Liver (tissue), 9 donors: Measurements from ENCODE around the gene NDOR1. TPM values are rescaled to one million over a fixed set of nuclear protein-coding genes. Genes with fewer than 3 reads are reported as not detected.

Source experiments
- DNase-seq: peaks from one replicate; pipeline ENCODE4 v3.0.0-alpha.2; 2017; ENCODE audit warnings: low spot score
- H3K27ac ChIP-seq, 2 donors: one replicate each; pipeline ENCODE4 v1.7.0; 2013; ENCODE audit warnings: inconsistent platforms in 2 of 2, low read length in 2 of 2, control low read depth in 1 of 2, low read depth in 1 of 2, mild to moderate bottlenecking in 1 of 2
- H3K27me3 ChIP-seq, 4 donors: one replicate each; pipeline versions ENCODE4 v1.6.1 to v1.7.0; 2013; ENCODE audit warnings: low read length in 3 of 4, inconsistent platforms in 1 of 4, mild to moderate bottlenecking in 1 of 4, moderate library complexity in 1 of 4; ENCODE audit not compliant: control insufficient read depth in 4 of 4, insufficient read depth in 4 of 4
- H3K36me3 ChIP-seq, 4 donors: one replicate each; pipeline versions ENCODE4 v1.6.1 to v1.7.0; 2013; ENCODE audit warnings: low read length in 3 of 4, mild to moderate bottlenecking in 3 of 4, low read depth in 1 of 4, moderate library complexity in 1 of 4; ENCODE audit not compliant: control insufficient read depth in 4 of 4, insufficient read depth in 3 of 4
- H3K4me1 ChIP-seq, 4 donors: one replicate each; pipeline versions ENCODE4 v1.6.1 to v1.7.0; 2013; ENCODE audit warnings: low read length in 3 of 4, mild to moderate bottlenecking in 3 of 4, moderate library complexity in 1 of 4; ENCODE audit not compliant: control insufficient read depth in 4 of 4, insufficient read depth in 4 of 4
- H3K4me3 ChIP-seq, 3 donors: one replicate each; pipeline versions ENCODE4 v1.6.1 to v1.7.0; 2013; ENCODE audit warnings: low read length in 3 of 3, control low read depth in 1 of 3, low read depth in 1 of 3, mild to moderate bottlenecking in 1 of 3
- H3K9ac ChIP-seq, 2 donors: one replicate each; pipeline ENCODE4 v1.7.0; 2013; ENCODE audit warnings: low read length in 2 of 2, mild to moderate bottlenecking in 2 of 2, moderate library complexity in 2 of 2, control low read depth in 1 of 2, low read depth in 1 of 2
- H3K9me3 ChIP-seq, 4 donors: one replicate each; pipeline versions ENCODE4 v1.6.1 to v1.7.0; 2013; ENCODE audit warnings: low read length in 3 of 4; ENCODE audit not compliant: control insufficient read depth in 4 of 4
- FOXA1 ChIP-seq: IDR thresholded peaks from 2 replicates; pipeline ENCODE4 v1.6.1; 2016; ENCODE audit warnings: antibody characterized with exemption
- FOXA2 ChIP-seq: IDR thresholded peaks from 2 replicates; pipeline ENCODE4 v1.6.1; 2016; ENCODE audit warnings: antibody characterized with exemption
- GABPA ChIP-seq, 2 donors: IDR thresholded peaks in 1 of 2; conservative IDR thresholded peaks in 1 of 2; 2 replicates each; pipeline ENCODE4 v1.6.1; 2016; ENCODE audit warnings: antibody characterized with exemption in 2 of 2, mild to moderate bottlenecking in 1 of 2, moderate library complexity in 1 of 2
- HNF4A ChIP-seq, 2 donors: conservative IDR thresholded peaks; 2 replicates each; pipeline ENCODE4 v1.6.1; 2016; ENCODE audit warnings: antibody characterized with exemption in 2 of 2, mild to moderate bottlenecking in 2 of 2
- JUND ChIP-seq, 2 donors: IDR thresholded peaks; 2 replicates each; pipeline ENCODE4 v1.6.1; 2016; ENCODE audit warnings: antibody characterized with exemption in 2 of 2
- NR2F2 ChIP-seq: IDR thresholded peaks from 2 replicates; pipeline ENCODE4 v1.6.1; 2016; ENCODE audit warnings: antibody characterized with exemption
- RAD21 ChIP-seq, 2 donors: IDR thresholded peaks; 2 replicates each; pipeline ENCODE4 v1.6.1; 2016; ENCODE audit warnings: antibody characterized with exemption in 2 of 2, mild to moderate bottlenecking in 2 of 2
- SP1 ChIP-seq: IDR thresholded peaks from 2 replicates; pipeline ENCODE4 v1.6.1; 2018; ENCODE audit warnings: antibody characterized with exemption, mild to moderate bottlenecking
- TAF1 ChIP-seq: conservative IDR thresholded peaks from 2 replicates; pipeline ENCODE4 v1.6.1; 2016; ENCODE audit warnings: antibody characterized with exemption, mild to moderate bottlenecking
- YY1 ChIP-seq: IDR thresholded peaks from 2 replicates; pipeline ENCODE4 v1.6.1; 2016; ENCODE audit warnings: antibody characterized with exemption, mild to moderate bottlenecking
- WGBS: extraction: QIAGEN DNeasy Blood & Tissue Kit; methylation state at CpG from one replicate; pipeline ENCODE4 v1.1.7; 2013; 5-methylcytosine and 5-hydroxymethylcytosine counted together
- polyA plus RNA-seq, 2 donors: library from polyadenylated mRNA; stranded (reverse) in 1 of 2; unstranded in 1 of 2; fragments of 200-250 nt in 1 of 2; fragments of >200 nt in 1 of 2; fragmentation: Nextera tagmentation in 1 of 2; extraction: Ambion mirVana in 1 of 2; gene quantifications; one replicate each; pipeline versions ENCODE4 v1.2.1 to v1.2.3, GENCODE V29; 2013 to 2015
- total RNA-seq, 2 donors: library from RNA; depleted of rRNA; stranded (reverse); fragments of >200 nt; gene quantifications; one replicate each; pipeline ENCODE4 v1.2.3, GENCODE V29; 2014
- TF ChIP-seq, protein P1 (sequence below): IDR thresholded peaks from 2 replicates; pipeline ENCODE4 v1.6.1; 2016; ENCODE audit warnings: antibody characterized with exemption, mild to moderate bottlenecking
- TF ChIP-seq, protein P2 (sequence below): fragments of 150-350 bp; IDR thresholded peaks from 2 replicates; pipeline ENCODE4 v1.5.1; 2017; ENCODE audit warnings: improper control_type of control experiment, low read depth, low read length; ENCODE audit not compliant: missing input control
- TF ChIP-seq, protein P3 (sequence below): IDR thresholded peaks from 2 replicates; pipeline ENCODE4 v1.6.1; 2016; ENCODE audit warnings: antibody characterized with exemption
- donor health status: healthy.
- donor health status: healthy.
- donor health status: healthy.
- donor health status: healthy.
- donor health status: healthy.

Gene NDOR1
- total and polyA plus RNA-seq, 4 donors: 2.5 to 4.7 (median 3.2) TPM

DNA sequence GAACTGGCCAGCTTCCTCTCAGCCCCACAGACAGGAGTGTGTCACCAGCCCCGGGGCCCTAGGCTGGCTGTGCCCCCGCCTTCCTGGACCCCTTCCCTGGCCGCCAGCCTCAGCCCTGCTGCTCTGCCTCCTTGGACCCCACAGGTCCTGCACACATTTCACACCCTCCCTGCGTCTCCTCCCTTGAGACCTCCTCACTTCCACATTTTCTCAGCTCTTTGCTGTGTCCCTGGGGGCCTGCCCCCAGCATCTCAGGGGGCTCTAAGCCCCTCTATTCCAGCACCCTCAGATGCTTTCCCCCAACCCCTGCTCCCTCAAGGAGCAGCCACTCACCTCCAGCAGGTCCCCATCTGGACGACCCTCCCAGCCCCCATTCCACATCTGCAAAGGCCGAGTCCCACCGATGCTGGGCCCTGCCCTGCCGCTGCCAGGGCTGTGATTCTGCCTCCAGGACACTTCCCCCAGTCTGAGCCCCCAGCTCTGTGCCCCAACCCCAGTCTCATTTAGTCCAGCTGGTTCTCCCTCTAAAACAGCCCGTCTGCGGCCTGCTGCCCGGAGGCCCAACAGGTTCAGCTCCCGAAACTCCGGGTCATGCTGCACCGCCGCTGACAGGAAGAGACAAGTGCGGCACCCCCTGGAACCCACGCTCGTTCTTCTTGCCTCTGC, 29.4 kb downstream of the NDOR1 start:
- peaks cover 5 to 22% (median 8%) of the 10 kb centered on the region in 4 donors for H3K4me1 ChIP-seq
- H3K36me3 ChIP-seq: no peaks in the 10 kb centered on the region
- no peaks in the 10 kb centered on the region for H3K9me3 ChIP-seq
- no peak overlapping the region for H3K27ac ChIP-seq
- H3K4me3 ChIP-seq: no peak overlapping the region
- WGBS: 78% methylated on average over 18 of the region's 18 CpGs
- H3K9ac ChIP-seq: no peak overlapping the region
- TF ChIP-seq JUND (IDR thresholded peaks at IDR 0.05): no peak
- TF ChIP-seq, protein P1, sequence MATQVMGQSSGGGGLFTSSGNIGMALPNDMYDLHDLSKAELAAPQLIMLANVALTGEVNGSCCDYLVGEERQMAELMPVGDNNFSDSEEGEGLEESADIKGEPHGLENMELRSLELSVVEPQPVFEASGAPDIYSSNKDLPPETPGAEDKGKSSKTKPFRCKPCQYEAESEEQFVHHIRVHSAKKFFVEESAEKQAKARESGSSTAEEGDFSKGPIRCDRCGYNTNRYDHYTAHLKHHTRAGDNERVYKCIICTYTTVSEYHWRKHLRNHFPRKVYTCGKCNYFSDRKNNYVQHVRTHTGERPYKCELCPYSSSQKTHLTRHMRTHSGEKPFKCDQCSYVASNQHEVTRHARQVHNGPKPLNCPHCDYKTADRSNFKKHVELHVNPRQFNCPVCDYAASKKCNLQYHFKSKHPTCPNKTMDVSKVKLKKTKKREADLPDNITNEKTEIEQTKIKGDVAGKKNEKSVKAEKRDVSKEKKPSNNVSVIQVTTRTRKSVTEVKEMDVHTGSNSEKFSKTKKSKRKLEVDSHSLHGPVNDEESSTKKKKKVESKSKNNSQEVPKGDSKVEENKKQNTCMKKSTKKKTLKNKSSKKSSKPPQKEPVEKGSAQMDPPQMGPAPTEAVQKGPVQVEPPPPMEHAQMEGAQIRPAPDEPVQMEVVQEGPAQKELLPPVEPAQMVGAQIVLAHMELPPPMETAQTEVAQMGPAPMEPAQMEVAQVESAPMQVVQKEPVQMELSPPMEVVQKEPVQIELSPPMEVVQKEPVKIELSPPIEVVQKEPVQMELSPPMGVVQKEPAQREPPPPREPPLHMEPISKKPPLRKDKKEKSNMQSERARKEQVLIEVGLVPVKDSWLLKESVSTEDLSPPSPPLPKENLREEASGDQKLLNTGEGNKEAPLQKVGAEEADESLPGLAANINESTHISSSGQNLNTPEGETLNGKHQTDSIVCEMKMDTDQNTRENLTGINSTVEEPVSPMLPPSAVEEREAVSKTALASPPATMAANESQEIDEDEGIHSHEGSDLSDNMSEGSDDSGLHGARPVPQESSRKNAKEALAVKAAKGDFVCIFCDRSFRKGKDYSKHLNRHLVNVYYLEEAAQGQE: no peak
- TF ChIP-seq, protein P2, sequence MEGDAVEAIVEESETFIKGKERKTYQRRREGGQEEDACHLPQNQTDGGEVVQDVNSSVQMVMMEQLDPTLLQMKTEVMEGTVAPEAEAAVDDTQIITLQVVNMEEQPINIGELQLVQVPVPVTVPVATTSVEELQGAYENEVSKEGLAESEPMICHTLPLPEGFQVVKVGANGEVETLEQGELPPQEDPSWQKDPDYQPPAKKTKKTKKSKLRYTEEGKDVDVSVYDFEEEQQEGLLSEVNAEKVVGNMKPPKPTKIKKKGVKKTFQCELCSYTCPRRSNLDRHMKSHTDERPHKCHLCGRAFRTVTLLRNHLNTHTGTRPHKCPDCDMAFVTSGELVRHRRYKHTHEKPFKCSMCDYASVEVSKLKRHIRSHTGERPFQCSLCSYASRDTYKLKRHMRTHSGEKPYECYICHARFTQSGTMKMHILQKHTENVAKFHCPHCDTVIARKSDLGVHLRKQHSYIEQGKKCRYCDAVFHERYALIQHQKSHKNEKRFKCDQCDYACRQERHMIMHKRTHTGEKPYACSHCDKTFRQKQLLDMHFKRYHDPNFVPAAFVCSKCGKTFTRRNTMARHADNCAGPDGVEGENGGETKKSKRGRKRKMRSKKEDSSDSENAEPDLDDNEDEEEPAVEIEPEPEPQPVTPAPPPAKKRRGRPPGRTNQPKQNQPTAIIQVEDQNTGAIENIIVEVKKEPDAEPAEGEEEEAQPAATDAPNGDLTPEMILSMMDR: no peak
- TF ChIP-seq FOXA1: no peak
- TF ChIP-seq, protein P3, sequence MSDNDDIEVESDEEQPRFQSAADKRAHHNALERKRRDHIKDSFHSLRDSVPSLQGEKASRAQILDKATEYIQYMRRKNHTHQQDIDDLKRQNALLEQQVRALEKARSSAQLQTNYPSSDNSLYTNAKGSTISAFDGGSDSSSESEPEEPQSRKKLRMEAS: no peak
- no peak for TF ChIP-seq HNF4A (conservative IDR thresholded peaks at IDR 0.05)
- no peak for TF ChIP-seq GABPA (IDR thresholded peaks at IDR 0.05 in 1 of 2, conservative IDR thresholded peaks at IDR 0.05 in 1 of 2)
- no peak for TF ChIP-seq SP1
- TF ChIP-seq FOXA2: no peak
- TF ChIP-seq RAD21 (IDR thresholded peaks at IDR 0.05): no peak
- TF ChIP-seq NR2F2: no peak
- no peak for TF ChIP-seq YY1
- no peak for TF ChIP-seq TAF1
- H3K27me3 ChIP-seq: no peaks in the 10 kb centered on the region
- no peak for DNase-seq

DNA sequence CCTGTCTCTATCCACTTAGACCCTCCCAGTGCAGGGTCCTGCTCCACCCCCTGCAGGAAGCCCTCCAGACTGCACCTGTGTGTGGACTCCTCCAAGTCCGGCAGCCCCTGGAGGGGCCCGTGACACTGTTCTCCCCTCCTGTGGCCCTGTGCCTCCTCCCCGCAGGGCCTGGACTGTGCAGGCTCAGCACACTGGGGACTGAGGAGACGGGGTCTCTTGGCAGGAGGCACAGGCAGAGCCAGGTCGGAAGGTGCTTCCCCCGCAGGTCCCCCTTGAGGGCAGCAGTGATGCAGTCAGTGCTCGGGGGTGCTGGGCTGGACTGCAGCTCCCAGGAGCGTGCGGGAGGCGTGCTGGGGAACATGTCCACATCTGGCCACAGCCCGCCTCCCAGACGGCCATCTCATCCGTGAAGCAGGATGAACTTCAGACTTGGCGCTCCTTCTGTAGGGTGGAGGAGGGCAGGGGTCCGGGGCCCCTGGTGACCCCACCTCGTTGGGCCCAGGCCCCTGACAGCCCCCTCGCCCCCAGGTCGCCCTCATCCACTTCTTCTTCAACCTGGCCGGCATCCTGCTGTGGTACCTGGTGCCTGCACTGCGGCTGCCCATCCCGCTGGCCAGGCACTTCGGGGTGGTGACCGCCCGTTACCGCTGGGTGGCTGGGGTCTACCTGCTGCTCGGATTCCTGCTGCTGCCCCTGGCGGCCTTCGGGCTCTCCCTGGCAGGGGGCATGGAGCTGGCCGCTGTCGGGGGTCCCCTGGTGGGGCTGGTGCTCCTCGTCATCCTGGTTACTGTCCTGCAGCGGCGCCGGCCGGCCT, 30.1 kb downstream of the NDOR1 start:
- Histone ChIP-seq H3K27me3 (no peaks in the 10 kb centered on the region), H3K9ac (no peak overlapping the region), H3K4me3 (no peak overlapping the region), H3K36me3 (no peaks in the 10 kb centered on the region), H3K4me1 (peaks cover 5 to 26% (median 8%) of the 10 kb centered on the region in 4 donors), H3K27ac (no peak overlapping the region), H3K9me3 (no peaks in the 10 kb centered on the region)
- TF ChIP-seq, protein P1: no peak
- TF ChIP-seq, protein P2: no peak
- 63% methylated on average over 35 of the region's 35 CpGs for WGBS
- no peak for DNase-seq
